HFFc6 (cell line): ENCODE data around the gene OMA1. TPM values are rescaled to one million over a fixed set of nuclear protein-coding genes. Genes with fewer than 3 reads are reported as not detected.

Source experiments
- DNase-seq: peaks from one replicate; pipeline ENCODE4 v3.0.0-alpha.2; 2018
- H3K27ac Mint-ChIP-seq: 2 replicates; pipeline ENCODE4 v1.8.0; 2020; ENCODE audit warnings: mild to moderate bottlenecking, mixed read lengths
- H3K27me3 Mint-ChIP-seq: 2 replicates; pipeline ENCODE4 v1.8.0; 2021; ENCODE audit warnings: mild to moderate bottlenecking, moderate library complexity, mixed read lengths; ENCODE audit not compliant: insufficient read depth
- H3K36me3 Mint-ChIP-seq: 2 replicates; pipeline ENCODE4 v1.8.0; 2021; ENCODE audit warnings: low read depth, mixed read lengths
- H3K4me1 Mint-ChIP-seq: 2 replicates; pipeline ENCODE4 v1.8.0; 2020; ENCODE audit warnings: low read depth, mixed read lengths
- H3K4me3 Mint-ChIP-seq: 2 replicates; pipeline ENCODE4 v1.8.0; 2020; ENCODE audit warnings: mild to moderate bottlenecking, moderate library complexity, mixed read lengths
- H3K9me3 Mint-ChIP-seq: 2 replicates; pipeline ENCODE4 v1.8.0; 2020; ENCODE audit warnings: mild to moderate bottlenecking, mixed read lengths
- total RNA-seq, 6 experiments: library from RNA; stranded (reverse); fragmentation: NEBNext Ultra II Directional; extraction: Animal tissue kit (Norgen Biotek cat#: 25700); gene quantifications; 2 replicates in 1 of 6; 3 replicates in 5 of 6; pipeline ENCODE4 v1.2.3, GENCODE V29; 2021
- TF ChIP-seq, protein P1 (sequence below): fragments of 200-600 bp; sonication (generic); IDR thresholded peaks from 2 replicates; pipeline ENCODE4 v1.5.0; 2021; ENCODE audit warnings: antibody characterized with exemption, mild to moderate bottlenecking

The OMA1 gene
- total RNA-seq, 6 experiments from 2014 or later = 10.5 to 14.8 (median 13.1) TPM

DNA sequence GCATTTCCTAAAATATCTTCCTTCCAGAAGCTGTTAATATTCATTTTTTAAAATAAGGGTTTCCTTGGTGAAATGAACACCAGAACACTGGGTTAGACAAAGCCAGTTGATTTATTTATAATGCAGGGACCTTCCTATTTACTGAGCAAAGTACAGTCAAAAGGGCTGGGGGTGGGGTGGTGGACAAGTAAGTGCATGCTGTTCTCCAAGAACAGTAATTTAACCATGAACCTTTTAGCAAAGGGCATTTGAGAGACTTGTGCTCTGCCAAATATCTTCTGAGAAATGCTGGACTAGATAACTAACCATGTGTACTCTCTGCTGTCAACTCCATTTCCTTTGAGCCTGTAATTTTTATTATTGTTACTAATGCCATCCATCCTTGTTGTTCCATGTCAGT lies 100.2 kb downstream of the OMA1 start:
- TF ChIP-seq, protein P1, sequence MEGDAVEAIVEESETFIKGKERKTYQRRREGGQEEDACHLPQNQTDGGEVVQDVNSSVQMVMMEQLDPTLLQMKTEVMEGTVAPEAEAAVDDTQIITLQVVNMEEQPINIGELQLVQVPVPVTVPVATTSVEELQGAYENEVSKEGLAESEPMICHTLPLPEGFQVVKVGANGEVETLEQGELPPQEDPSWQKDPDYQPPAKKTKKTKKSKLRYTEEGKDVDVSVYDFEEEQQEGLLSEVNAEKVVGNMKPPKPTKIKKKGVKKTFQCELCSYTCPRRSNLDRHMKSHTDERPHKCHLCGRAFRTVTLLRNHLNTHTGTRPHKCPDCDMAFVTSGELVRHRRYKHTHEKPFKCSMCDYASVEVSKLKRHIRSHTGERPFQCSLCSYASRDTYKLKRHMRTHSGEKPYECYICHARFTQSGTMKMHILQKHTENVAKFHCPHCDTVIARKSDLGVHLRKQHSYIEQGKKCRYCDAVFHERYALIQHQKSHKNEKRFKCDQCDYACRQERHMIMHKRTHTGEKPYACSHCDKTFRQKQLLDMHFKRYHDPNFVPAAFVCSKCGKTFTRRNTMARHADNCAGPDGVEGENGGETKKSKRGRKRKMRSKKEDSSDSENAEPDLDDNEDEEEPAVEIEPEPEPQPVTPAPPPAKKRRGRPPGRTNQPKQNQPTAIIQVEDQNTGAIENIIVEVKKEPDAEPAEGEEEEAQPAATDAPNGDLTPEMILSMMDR = no peak
- Mint-ChIP-seq H3K4me1 (peaks cover 49% of the 10 kb centered on the region), H3K4me3 (no peak overlapping the region), H3K27ac (no peak overlapping the region), H3K27me3 (no peaks in the 10 kb centered on the region; the same call in 1 of the 2 replicates), H3K9me3 (no peaks in the 10 kb centered on the region), H3K36me3 (peaks cover 3% of the 10 kb centered on the region; the same call in 1 of the 2 replicates)
- no peak for DNase-seq

- DNase-seq = peak; percentile 72
- H3K4me1 Mint-ChIP-seq = peaks cover 49% of the 10 kb centered on the region
- H3K9me3 Mint-ChIP-seq = no peaks in the 10 kb centered on the region
- TF ChIP-seq, protein P1 = no peak
- no peaks in the 10 kb centered on the region; the same call in 1 of the 2 replicates for H3K27me3 Mint-ChIP-seq
- no peak overlapping the region for H3K27ac Mint-ChIP-seq
- H3K36me3 Mint-ChIP-seq = peaks cover 4% of the 10 kb centered on the region; the same call in 1 of the 2 replicates
- no peak overlapping the region for H3K4me3 Mint-ChIP-seq
Measured at GRCh38 chr1:58443986-58444868, 102.3 kb downstream of the OMA1 start.

DNA sequence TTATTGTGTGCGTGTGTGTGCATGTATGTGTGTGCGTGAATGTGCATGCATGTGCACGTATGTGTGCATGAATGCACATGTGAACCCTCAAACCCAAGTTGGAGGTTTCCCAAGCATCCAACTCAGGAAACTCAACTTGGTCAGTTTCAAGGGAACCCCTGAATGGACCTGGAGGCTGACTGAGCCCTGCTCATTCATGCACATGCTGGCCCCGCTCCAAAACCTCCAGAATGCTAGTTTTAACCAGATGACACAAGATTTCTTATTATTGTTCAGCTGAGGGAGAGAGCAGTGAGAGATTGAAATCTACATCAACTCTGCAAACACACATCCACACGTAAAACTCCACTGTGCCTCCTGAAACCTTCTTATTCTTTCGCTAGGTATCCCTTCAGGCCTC lies 104.4 kb downstream of the OMA1 start:
- no peak overlapping the region for H3K27ac Mint-ChIP-seq
- TF ChIP-seq, protein P1 = no peak
- no peak for DNase-seq
- H3K9me3 Mint-ChIP-seq = no peaks in the 10 kb centered on the region
- peaks cover 31% of the 10 kb centered on the region for H3K4me1 Mint-ChIP-seq
- no peak overlapping the region for H3K4me3 Mint-ChIP-seq
- H3K36me3 Mint-ChIP-seq = peaks cover 4% of the 10 kb centered on the region; the same call in 1 of the 2 replicates
- no peaks in the 10 kb centered on the region; the same call in 1 of the 2 replicates for H3K27me3 Mint-ChIP-seq

DNA sequence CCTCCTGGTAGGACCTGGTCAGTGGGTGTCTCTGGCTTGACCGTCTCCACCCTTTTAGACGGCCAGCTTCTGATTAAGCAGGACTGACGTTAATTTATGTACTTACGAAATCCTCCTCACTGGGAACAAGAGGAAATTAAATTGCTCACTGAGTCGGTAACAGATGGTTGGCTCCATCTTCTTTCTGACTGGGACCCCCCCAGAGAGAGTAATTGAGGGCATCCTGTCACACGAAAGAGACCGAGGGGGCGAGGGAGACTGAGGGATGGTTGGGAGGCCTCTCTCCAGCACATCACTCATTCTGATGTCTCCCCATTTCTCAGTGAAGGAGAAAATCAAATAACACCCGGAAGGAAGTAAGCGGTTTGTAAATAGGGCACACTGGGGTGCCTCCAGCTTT lies 104.8 kb downstream of the OMA1 start:
- TF ChIP-seq, protein P1 = no peak
- Mint-ChIP-seq H3K9me3 (no peaks in the 10 kb centered on the region), H3K4me1 (peaks cover 26% of the 10 kb centered on the region), H3K27me3 (no peaks in the 10 kb centered on the region; the same call in 1 of the 2 replicates), H3K27ac (no peak overlapping the region), H3K36me3 (peaks cover 4% of the 10 kb centered on the region; the same call in 1 of the 2 replicates), H3K4me3 (no peak overlapping the region)
- DNase-seq = no peak

DNA sequence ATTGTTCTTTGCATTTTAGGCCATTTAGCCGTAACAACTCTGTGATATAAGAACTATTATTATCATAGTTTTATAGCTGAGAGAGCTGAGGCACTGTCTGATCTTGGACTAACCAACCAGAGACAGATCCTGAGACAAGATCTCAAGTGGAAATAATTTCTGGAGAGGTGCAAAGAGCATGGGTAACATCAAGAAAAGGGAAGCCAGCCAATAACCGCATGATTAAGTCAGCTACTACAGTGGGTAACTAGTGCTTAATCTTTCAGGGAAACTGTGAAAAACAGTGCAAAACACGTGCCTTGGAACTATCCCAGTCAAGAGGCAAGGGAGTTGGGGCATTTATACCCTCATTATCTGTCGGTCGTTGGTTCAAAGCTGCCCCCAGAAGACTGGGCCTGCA lies 105.8 kb downstream of the OMA1 start:
- Mint-ChIP-seq H3K4me3 (no peak overlapping the region), H3K4me1 (peaks cover 23% of the 10 kb centered on the region), H3K27me3 (no peaks in the 10 kb centered on the region; the same call in 1 of the 2 replicates), H3K36me3 (peaks cover 4% of the 10 kb centered on the region; the same call in 1 of the 2 replicates), H3K9me3 (no peaks in the 10 kb centered on the region), H3K27ac (no peak overlapping the region)
- no peak for DNase-seq
- TF ChIP-seq, protein P1 = no peak
